Smooth muscle cell (in vitro differentiated cells): ENCODE measurements around the gene AS3MT. TPM values are rescaled to one million over a fixed set of nuclear protein-coding genes. Genes with fewer than 3 reads are reported as not detected.

Source experiments
- DNase-seq: peaks from one replicate; lab custom pipeline; 2025; ENCODE audit not compliant: unreplicated experiment; lab: John Stamatoyannopoulos, UW
- H2AFZ ChIP-seq: fragments of 200-600 bp; sonication (generic); 2 replicates; pipeline ENCODE4 v1.6.0; 2016; ENCODE audit warnings: antibody characterized with exemption, low read depth, mild to moderate bottlenecking
- H3F3A ChIP-seq: fragments of 200-600 bp; sonication (generic); 2 replicates; pipeline ENCODE4 v1.6.0; 2017; ENCODE audit warnings: antibody characterized with exemption, low read depth
- H3K27ac ChIP-seq: fragments of 200-600 bp; sonication (generic); 2 replicates; pipeline ENCODE4 v1.5.1; 2016; ENCODE audit warnings: low read depth, mild to moderate bottlenecking
- H3K27me3 ChIP-seq: fragments of 200-600 bp; sonication (generic); 2 replicates; pipeline ENCODE4 v1.6.1; 2016; ENCODE audit warnings: low read depth, mild to moderate bottlenecking
- H3K36me3 ChIP-seq: fragments of 200-600 bp; sonication (generic); 2 replicates; pipeline ENCODE4 v1.5.1; 2016; ENCODE audit warnings: low read depth
- H3K4me1 ChIP-seq: fragments of 200-600 bp; sonication (generic); 2 replicates; pipeline ENCODE4 v1.5.1; 2016; ENCODE audit warnings: low read depth
- H3K4me2 ChIP-seq: fragments of 200-600 bp; sonication (generic); 2 replicates; pipeline ENCODE4 v1.6.0; 2016; ENCODE audit warnings: mild to moderate bottlenecking
- H3K4me3 ChIP-seq: fragments of 200-600 bp; sonication (generic); 2 replicates; pipeline ENCODE4 v1.5.1; 2016; ENCODE audit warnings: mild to moderate bottlenecking
- H3K79me2 ChIP-seq: fragments of 200-600 bp; sonication (generic); 2 replicates; pipeline ENCODE4 v1.6.0; 2016; ENCODE audit warnings: low read depth, mild to moderate bottlenecking
- H3K9ac ChIP-seq: fragments of 200-600 bp; sonication (generic); 2 replicates; pipeline ENCODE4 v1.6.0; 2016; ENCODE audit warnings: low read depth
- H3K9me3 ChIP-seq: fragments of 200-600 bp; sonication (generic); replicated peaks from 2 replicates; pipeline ENCODE4 v1.5.1; 2016; ENCODE audit warnings: low read depth
- H4K20me1 ChIP-seq: fragments of 200-600 bp; sonication (generic); 2 replicates; pipeline ENCODE4 v1.6.0; 2016; ENCODE audit warnings: low read depth
- CTCF ChIP-seq: fragments of 200-600 bp; sonication (generic); IDR thresholded peaks from 2 replicates; pipeline ENCODE4 v1.5.1; 2017; ENCODE audit warnings: borderline replicate concordance, mild to moderate bottlenecking, antibody characterized with exemption; ENCODE audit not compliant: insufficient read depth, poor library complexity, severe bottlenecking
- WGBS: methylation state at CpG from one replicate; pipeline ENCODE4 v1.1.7; 2016; ENCODE audit warnings: low lambda C conversion rate; 5-methylcytosine and 5-hydroxymethylcytosine counted together
- polyA plus RNA-seq: library from polyadenylated mRNA; unstranded; fragments of >200 nt; fragmentation: Nextera tagmentation; extraction: Ambion mirVana; gene quantifications from 2 replicates; pipeline ENCODE4 v1.2.1, GENCODE V29; 2016
- small RNA-seq: library from RNA; depleted of rRNA; stranded (forward); fragments of <200 nt; gene quantifications from one replicate; pipeline ENCODE3, GENCODE V24; 2014
- total RNA-seq: library from RNA; depleted of rRNA; stranded (reverse); fragments of >200 nt; gene quantifications from 2 replicates; pipeline ENCODE4 v1.2.3, GENCODE V29; 2014

The AS3MT gene
- total and polyA plus RNA-seq, 2 experiments from 2014 or later, result 1.7 to 3.7 TPM

DNA sequence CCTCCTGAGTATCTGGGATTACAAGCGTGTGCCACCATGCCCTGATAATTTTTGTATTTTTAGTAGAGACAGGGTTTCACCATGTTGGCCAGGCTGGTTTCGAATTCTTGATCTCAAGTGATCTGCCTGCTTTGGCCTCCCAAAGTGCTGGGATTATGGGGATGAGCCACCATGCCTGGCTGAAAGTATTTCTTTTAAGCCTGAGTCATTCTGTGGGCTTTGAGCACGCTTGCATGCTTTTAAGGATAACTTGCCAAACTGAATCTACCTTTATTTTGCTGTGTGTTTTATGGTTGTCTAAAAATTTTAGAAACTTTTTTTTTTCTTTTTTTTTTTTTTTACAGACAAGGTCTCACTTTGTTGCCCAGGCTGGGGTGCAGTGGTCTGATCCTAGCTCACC lies 82.0 kb downstream of the AS3MT start:
- Histone ChIP-seq H4K20me1 (no peaks in the 10 kb centered on the region), H3K27ac (no peak overlapping the region), H3K9ac (no peak overlapping the region), H3K27me3 (no peaks in the 10 kb centered on the region), H2AFZ (no peak overlapping the region), H3K36me3 (no peaks in the 10 kb centered on the region), H3K9me3 (no peaks in the 10 kb centered on the region), H3K79me2 (no peaks in the 10 kb centered on the region), H3K4me1 (no peaks in the 10 kb centered on the region), H3K4me3 (no peak overlapping the region), H3K4me2 (no peak overlapping the region), H3F3A (no peaks in the 10 kb centered on the region)
- no peak for TF ChIP-seq CTCF
- WGBS, result 70% methylated on average over 3 of the region's 3 CpGs
- DNase-seq, result no peak

Small RNA genes within 50 kb of the gene (small RNA-seq; reads per million reads assigned to genes)
- gene AS3MT, result 0.13 reads per million
- not detected for gene RF00026

Other genes starting within 250 kb of the AS3MT start
- 64.1 and 78.8 TPM in 2 replicates for gene TRIM8, start 225.0 kb upstream of the AS3MT start, total RNA-seq
- gene TRIM8, start 225.0 kb upstream of the AS3MT start, polyA plus RNA-seq, result 77.8 and 78.0 TPM in 2 replicates
- gene ARL3, start 155.1 kb upstream of the AS3MT start, total RNA-seq, result 12.7 and 14.1 TPM in 2 replicates
- gene ARL3, start 155.1 kb upstream of the AS3MT start, polyA plus RNA-seq, result 30.2 and 31.0 TPM in 2 replicates
- 2.6 and 2.9 TPM in 2 replicates for gene SFXN2, start 154.8 kb upstream of the AS3MT start, total RNA-seq
- gene SFXN2, start 154.8 kb upstream of the AS3MT start, polyA plus RNA-seq, result 1.7 and 2.0 TPM in 2 replicates
- gene WBP1L, start 125.5 kb upstream of the AS3MT start, total RNA-seq, result 33.9 and 45.3 TPM in 2 replicates
- gene WBP1L, start 125.5 kb upstream of the AS3MT start, polyA plus RNA-seq, result 18.0 and 18.2 TPM in 2 replicates
- gene CYP17A1, start 32.1 kb upstream of the AS3MT start, total RNA-seq, result not detected in 2 replicates
- not detected in 2 replicates for gene CYP17A1, start 32.1 kb upstream of the AS3MT start, polyA plus RNA-seq
- gene BORCS7, start 15.2 kb upstream of the AS3MT start, total RNA-seq, result 18.3 and 35.7 TPM in 2 replicates
- 9.3 and 11.5 TPM in 2 replicates for gene BORCS7, start 15.2 kb upstream of the AS3MT start, polyA plus RNA-seq
- gene CNNM2, start 48.8 kb downstream of the AS3MT start, total RNA-seq, result 6.7 and 8.4 TPM in 2 replicates
- 4.9 and 5.5 TPM in 2 replicates for gene CNNM2, start 48.8 kb downstream of the AS3MT start, polyA plus RNA-seq